K562 (cell line): ENCODE results near the gene POU2F1. TPM values are rescaled to one million over a fixed set of nuclear protein-coding genes. Genes with fewer than 3 reads are reported as not detected.

Experiments used
- ATAC-seq: fragments of 200-7000 bp; cut with Tn5 transposase; 3 replicates; pipeline ENCODE4 v1.9.1; 2020; ENCODE audit warnings: moderate library complexity
- BruUV-seq: library from RNA; stranded (reverse); fragments of 400-500 nt; replicated peaks from 2 replicates; lab custom pipeline; 2021; lab: Mats Ljungman, UMichigan
- CTCF ChIA-PET: fragments of 300-600 bp; formaldehyde crosslinking; extraction: SDS; loops from one replicate; lab custom pipeline; 2021; ENCODE audit warnings: low intra/inter-chr PET ratio; lab: Yijun Ruan, JAX
- POLR2A ChIA-PET: fragments of 300-600, 350-650 bp; sonication (Branson Sonifier 250); formaldehyde crosslinking; extraction: SDS; loops from one replicate; lab custom pipeline; 2021; ENCODE audit warnings: antibody characterized with exemption, inconsistent platforms; lab: Yijun Ruan, JAX
- DNase-seq, 4 experiments: peaks; one replicate each; pipeline versions ENCODE4 v3.0.0 to v3.0.0-alpha.2; 2011 to 2018; ENCODE audit warnings: low spot score in 3 of 4, mixed read lengths in 3 of 4; ENCODE audit errors: extremely low read depth in 1 of 4
- FAIRE-seq: peaks from 2 replicates; lab custom pipeline; 2011; peaks lifted over from hg19 to GRCh38; lab: Jason Lieb, UNC
- H2AFZ ChIP-seq: 2 replicates; pipeline ENCODE4 v1.6.0; 2011; ENCODE audit warnings: low read depth, low read length, control low read depth, inconsistent platforms
- H3K27ac ChIP-seq: fragments of 200-600 bp; 3 replicates; pipeline ENCODE4 v1.8.0; 2011; ENCODE audit warnings: low read depth, mild to moderate bottlenecking, control low read depth, inconsistent platforms, low read length, moderate library complexity, mixed read lengths; ENCODE audit errors: extremely low read depth
- H3K27me3 ChIP-seq, 2 experiments: fragments of 300-600 bp in 1 of 2; 2 replicates in 1 of 2; 3 replicates in 1 of 2; pipeline versions ENCODE4 v1.6.0 to v1.8.0; 2011; ENCODE audit warnings: inconsistent platforms in 2 of 2, low read length in 2 of 2, mild to moderate bottlenecking in 1 of 2, mixed read lengths in 1 of 2, moderate library complexity in 1 of 2; ENCODE audit not compliant: control insufficient read depth in 2 of 2, insufficient read depth in 2 of 2
- H3K36me3 ChIP-seq: fragments of 300-600 bp; 3 replicates; pipeline ENCODE4 v1.8.0; 2011; ENCODE audit warnings: mild to moderate bottlenecking, low read length, inconsistent platforms; ENCODE audit not compliant: control insufficient read depth, insufficient read depth
- H3K4me1 ChIP-seq, 2 experiments: fragments of 200-600 bp in 1 of 2; replicated peaks in 1 of 2; 2 replicates in 1 of 2; 3 replicates in 1 of 2; pipeline versions ENCODE4 v1.5.1 to v1.8.0; 2011; ENCODE audit warnings: inconsistent platforms in 2 of 2, low read length in 2 of 2, mild to moderate bottlenecking in 1 of 2, mixed read lengths in 1 of 2, moderate library complexity in 1 of 2; ENCODE audit not compliant: control insufficient read depth in 2 of 2, insufficient read depth in 2 of 2
- H3K4me2 ChIP-seq: 2 replicates; pipeline ENCODE4 v1.6.1; 2011; ENCODE audit warnings: low read length, control low read depth, inconsistent platforms, mixed read lengths; ENCODE audit not compliant: insufficient read depth
- H3K4me3 ChIP-seq: fragments of 200-600 bp; sonication (generic), shearing (Covaris generic); 2 replicates; pipeline ENCODE4 v1.5.1; 2016; ENCODE audit warnings: control low read depth, inconsistent platforms
- H3K79me2 ChIP-seq: fragments of 200-600 bp; 3 replicates; pipeline ENCODE4 v1.8.0; 2011; ENCODE audit warnings: low read length, inconsistent platforms; ENCODE audit not compliant: control insufficient read depth, insufficient read depth
- H3K9ac ChIP-seq, 2 experiments: 2 replicates each; pipeline versions ENCODE4 v1.6.0 to v1.6.1; 2011; ENCODE audit warnings: low read depth in 2 of 2, low read length in 2 of 2, control low read depth in 1 of 2, inconsistent platforms in 1 of 2, mild to moderate bottlenecking in 1 of 2, mixed read lengths in 1 of 2; ENCODE audit not compliant: insufficient read depth in 1 of 2
- H3K9me1 ChIP-seq: one replicate; pipeline ENCODE4 v1.6.0; 2011; ENCODE audit warnings: inconsistent platforms, mild to moderate bottlenecking, low read length, moderate library complexity; ENCODE audit not compliant: control insufficient read depth, insufficient read depth
- H3K9me3 ChIP-seq: replicated peaks from 2 replicates; pipeline ENCODE4 v1.5.1; 2011; ENCODE audit warnings: low read depth, low read length, inconsistent platforms; ENCODE audit not compliant: control insufficient read depth, insufficient read depth
- H4K20me1 ChIP-seq: replicated peaks from 2 replicates; pipeline ENCODE4 v1.6.1; 2011; ENCODE audit warnings: low read length, inconsistent platforms, mixed read lengths; ENCODE audit not compliant: control insufficient read depth, insufficient read depth
- BCOR ChIP-seq: fragments of 450-650 bp; IDR thresholded peaks from 2 replicates; pipeline ENCODE4 v1.6.1; 2016
- CEBPG ChIP-seq, 3 experiments: fragments of 200-800 bp in 1 of 3; sonication (Bioruptor generic) in 1 of 3; sonication (generic) in 1 of 3; formaldehyde crosslinking in 1 of 3; IDR thresholded peaks in 2 of 3; conservative IDR thresholded peaks in 1 of 3; 2 replicates each; pipeline versions ENCODE4 v1.6.1 to v1.8.0; 2016 to 2022; ENCODE audit warnings: missing compliant biosample characterization in 2 of 3, missing genetic modification characterization in 2 of 3, mild to moderate bottlenecking in 1 of 3, missing genetic modification reagents in 1 of 3
- ESRRB ChIP-seq: fragments of 250-450 bp; sonication (Bioruptor Pico); IDR thresholded peaks from 2 replicates; pipeline ENCODE4 v1.5.0; 2020; ENCODE audit warnings: mild to moderate bottlenecking, moderate library complexity, borderline replicate concordance
- IFI16 ChIP-seq: fragments of 250-450 bp; sonication (Bioruptor Pico); IDR thresholded peaks from 2 replicates; pipeline ENCODE4 v2.1.2; 2022; ENCODE audit warnings: mild to moderate bottlenecking, inconsistent platforms
- MTA2 ChIP-seq: fragments of 450-650 bp; IDR thresholded peaks from 2 replicates; pipeline ENCODE4 v1.6.1; 2016; ENCODE audit warnings: low read depth
- NR3C1 ChIP-seq: sonication (generic); formaldehyde crosslinking; IDR thresholded peaks from 2 replicates; pipeline ENCODE4 v1.8.1; 2022; ENCODE audit warnings: missing genetic modification reagents
- RUNX1 ChIP-seq: sonication (generic); IDR thresholded peaks from 2 replicates; pipeline ENCODE4 v1.6.1; 2016; ENCODE audit warnings: antibody characterized with exemption, low read depth
- SREBF1 ChIP-seq: fragments of 150-350 bp; IDR thresholded peaks from 2 replicates; pipeline ENCODE4 v1.6.1; 2014; ENCODE audit warnings: antibody characterized with exemption, low read depth, low read length, borderline replicate concordance
- TAF7 ChIP-seq: fragments of 450-650 bp; IDR thresholded peaks from 2 replicates; pipeline ENCODE4 v1.6.1; 2016; ENCODE audit warnings: missing genetic modification characterization, missing compliant biosample characterization
- ZNF12 ChIP-seq: sonication (generic); formaldehyde crosslinking; IDR thresholded peaks from 2 replicates; pipeline ENCODE4 v1.4.0; 2020; ENCODE audit warnings: mild to moderate bottlenecking, missing genetic modification reagents
- ZNF184 ChIP-seq: sonication (generic); formaldehyde crosslinking; IDR thresholded peaks from 2 replicates; pipeline ENCODE4 v1.5.0; 2020; ENCODE audit warnings: missing genetic modification reagents
- WGBS: fragments of 100-300 bp; shearing (Covaris generic); methylation state at CpG from one replicate; pipeline ENCODE4 v1.1.6; 2016; ENCODE audit warnings: low coverage, mixed read lengths; ENCODE audit not compliant: insufficient coverage; ENCODE audit errors: missing lambda C conversion rate; 5-methylcytosine and 5-hydroxymethylcytosine counted together
- in situ Hi-C: fragments of 300-500 bp; cut with MboI; formaldehyde crosslinking; loops from 4 replicates; pipeline ENCODE4 v1.15.0; 2018; ENCODE audit warnings: inconsistent platforms, mixed read lengths
- intact Hi-C: fragments of 100-400 bp; cut with micrococcal nuclease; formaldehyde crosslinking; loops from 2 replicates; pipeline ENCODE4 v1.14.2; 2022
- polyA plus RNA-seq, 8 experiments: library from polyadenylated mRNA; depleted of rRNA in 4 of 8; stranded (reverse) in 5 of 8; unstranded in 3 of 8; fragments of >200 nt; fragmentation: Nextera tagmentation in 2 of 8; fragmentation: Illumina TruSeq in 1 of 8; extraction: Ambion mirVana in 2 of 8; extraction: Trizol in 1 of 8; gene quantifications; 2 replicates each; pipeline versions ENCODE4 v1.2.1 to v1.2.3, GENCODE V29; 2011 to 2014; ENCODE audit warnings: inconsistent platforms in 1 of 8, missing spikeins in 1 of 8
- total RNA-seq, 7 experiments: library from RNA; depleted of rRNA in 6 of 7; stranded (reverse); fragments of >200 nt in 6 of 7; fragmentation: Illumina TruSeq in 2 of 7; extraction: Trizol in 2 of 7; gene quantifications; 2 replicates each; pipeline versions ENCODE4 v1.2.1 to v1.2.3, GENCODE V29; 2011 to 2021; ENCODE audit warnings: low replicate concordance in 1 of 7
- TF ChIP-seq, protein P1 (sequence below): sonication (generic); formaldehyde crosslinking; IDR thresholded peaks from 2 replicates; pipeline ENCODE4 v1.8.0; 2022; ENCODE audit warnings: mild to moderate bottlenecking, low read depth, missing genetic modification reagents
- TF ChIP-seq, protein P2 (sequence below): sonication (generic); formaldehyde crosslinking; IDR thresholded peaks from 2 replicates; pipeline ENCODE4 v1.8.0; 2023; ENCODE audit warnings: mild to moderate bottlenecking, missing genetic modification reagents
- TF ChIP-seq, protein P3 (sequence below): sonication (generic); formaldehyde crosslinking; IDR thresholded peaks from 2 replicates; pipeline ENCODE4 v1.8.1; 2023; ENCODE audit warnings: mild to moderate bottlenecking, missing genetic modification reagents

The POU2F1 gene
- total and polyA plus RNA-seq, 9 of the 15 experiments (the other 6 are each of a cell fraction or from before 2014, with no cell fraction given), result 2.6 to 22.3 (median 8.8) TPM

DNA sequence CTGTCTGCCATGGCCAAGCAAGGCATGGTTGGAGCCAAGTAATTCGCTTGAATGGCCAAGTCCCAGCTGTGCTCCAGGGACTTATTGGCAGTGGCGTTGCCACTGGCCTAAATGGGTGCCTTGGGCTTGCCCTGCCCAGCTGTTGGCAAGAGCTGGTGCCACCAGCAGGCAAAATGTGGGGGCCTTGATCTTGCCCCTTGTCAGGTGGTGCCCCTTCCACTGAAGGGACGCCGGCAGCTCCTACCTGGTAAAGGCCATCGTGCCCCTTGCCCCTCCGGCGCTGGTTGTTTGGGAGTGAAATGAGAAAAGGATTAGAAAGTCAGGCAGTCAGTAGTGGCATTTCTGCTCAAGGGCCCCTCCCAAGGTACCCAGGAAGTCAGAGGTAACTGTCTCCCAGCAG is 212.1 kb downstream of the POU2F1 start:
- no peak for TF ChIP-seq IFI16 (CRISPR knock-in tag)
- TF ChIP-seq ESRRB (CRISPR knock-in tag), result no peak
- no peak for TF ChIP-seq NR3C1 (CRISPR knock-in tag)
- TF ChIP-seq SREBF1, result no peak
- TF ChIP-seq BCOR, result no peak
- TF ChIP-seq, protein P1, sequence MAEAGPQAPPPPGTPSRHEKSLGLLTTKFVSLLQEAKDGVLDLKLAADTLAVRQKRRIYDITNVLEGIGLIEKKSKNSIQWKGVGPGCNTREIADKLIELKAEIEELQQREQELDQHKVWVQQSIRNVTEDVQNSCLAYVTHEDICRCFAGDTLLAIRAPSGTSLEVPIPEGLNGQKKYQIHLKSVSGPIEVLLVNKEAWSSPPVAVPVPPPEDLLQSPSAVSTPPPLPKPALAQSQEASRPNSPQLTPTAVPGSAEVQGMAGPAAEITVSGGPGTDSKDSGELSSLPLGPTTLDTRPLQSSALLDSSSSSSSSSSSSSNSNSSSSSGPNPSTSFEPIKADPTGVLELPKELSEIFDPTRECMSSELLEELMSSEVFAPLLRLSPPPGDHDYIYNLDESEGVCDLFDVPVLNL (CRISPR knock-in tag), result no peak
- no peak for TF ChIP-seq CEBPG (CRISPR knock-in tag; IDR thresholded peaks at IDR 0.05)
- TF ChIP-seq CEBPG (tag; conservative IDR thresholded peaks at IDR 0.05 in 1 of 2, IDR thresholded peaks at IDR 0.05 in 1 of 2), result no peak
- no peak for TF ChIP-seq TAF7 (tag)
- TF ChIP-seq, protein P2, sequence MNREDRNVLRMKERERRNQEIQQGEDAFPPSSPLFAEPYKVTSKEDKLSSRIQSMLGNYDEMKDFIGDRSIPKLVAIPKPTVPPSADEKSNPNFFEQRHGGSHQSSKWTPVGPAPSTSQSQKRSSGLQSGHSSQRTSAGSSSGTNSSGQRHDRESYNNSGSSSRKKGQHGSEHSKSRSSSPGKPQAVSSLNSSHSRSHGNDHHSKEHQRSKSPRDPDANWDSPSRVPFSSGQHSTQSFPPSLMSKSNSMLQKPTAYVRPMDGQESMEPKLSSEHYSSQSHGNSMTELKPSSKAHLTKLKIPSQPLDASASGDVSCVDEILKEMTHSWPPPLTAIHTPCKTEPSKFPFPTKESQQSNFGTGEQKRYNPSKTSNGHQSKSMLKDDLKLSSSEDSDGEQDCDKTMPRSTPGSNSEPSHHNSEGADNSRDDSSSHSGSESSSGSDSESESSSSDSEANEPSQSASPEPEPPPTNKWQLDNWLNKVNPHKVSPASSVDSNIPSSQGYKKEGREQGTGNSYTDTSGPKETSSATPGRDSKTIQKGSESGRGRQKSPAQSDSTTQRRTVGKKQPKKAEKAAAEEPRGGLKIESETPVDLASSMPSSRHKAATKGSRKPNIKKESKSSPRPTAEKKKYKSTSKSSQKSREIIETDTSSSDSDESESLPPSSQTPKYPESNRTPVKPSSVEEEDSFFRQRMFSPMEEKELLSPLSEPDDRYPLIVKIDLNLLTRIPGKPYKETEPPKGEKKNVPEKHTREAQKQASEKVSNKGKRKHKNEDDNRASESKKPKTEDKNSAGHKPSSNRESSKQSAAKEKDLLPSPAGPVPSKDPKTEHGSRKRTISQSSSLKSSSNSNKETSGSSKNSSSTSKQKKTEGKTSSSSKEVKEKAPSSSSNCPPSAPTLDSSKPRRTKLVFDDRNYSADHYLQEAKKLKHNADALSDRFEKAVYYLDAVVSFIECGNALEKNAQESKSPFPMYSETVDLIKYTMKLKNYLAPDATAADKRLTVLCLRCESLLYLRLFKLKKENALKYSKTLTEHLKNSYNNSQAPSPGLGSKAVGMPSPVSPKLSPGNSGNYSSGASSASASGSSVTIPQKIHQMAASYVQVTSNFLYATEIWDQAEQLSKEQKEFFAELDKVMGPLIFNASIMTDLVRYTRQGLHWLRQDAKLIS (CRISPR knock-in tag), result no peak
- TF ChIP-seq RUNX1, result no peak
- TF ChIP-seq, protein P3, sequence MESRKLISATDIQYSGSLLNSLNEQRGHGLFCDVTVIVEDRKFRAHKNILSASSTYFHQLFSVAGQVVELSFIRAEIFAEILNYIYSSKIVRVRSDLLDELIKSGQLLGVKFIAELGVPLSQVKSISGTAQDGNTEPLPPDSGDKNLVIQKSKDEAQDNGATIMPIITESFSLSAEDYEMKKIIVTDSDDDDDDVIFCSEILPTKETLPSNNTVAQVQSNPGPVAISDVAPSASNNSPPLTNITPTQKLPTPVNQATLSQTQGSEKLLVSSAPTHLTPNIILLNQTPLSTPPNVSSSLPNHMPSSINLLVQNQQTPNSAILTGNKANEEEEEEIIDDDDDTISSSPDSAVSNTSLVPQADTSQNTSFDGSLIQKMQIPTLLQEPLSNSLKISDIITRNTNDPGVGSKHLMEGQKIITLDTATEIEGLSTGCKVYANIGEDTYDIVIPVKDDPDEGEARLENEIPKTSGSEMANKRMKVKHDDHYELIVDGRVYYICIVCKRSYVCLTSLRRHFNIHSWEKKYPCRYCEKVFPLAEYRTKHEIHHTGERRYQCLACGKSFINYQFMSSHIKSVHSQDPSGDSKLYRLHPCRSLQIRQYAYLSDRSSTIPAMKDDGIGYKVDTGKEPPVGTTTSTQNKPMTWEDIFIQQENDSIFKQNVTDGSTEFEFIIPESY, result no peak
- no peak for TF ChIP-seq ZNF184 (CRISPR knock-in tag)
- no peak for TF ChIP-seq MTA2
- TF ChIP-seq ZNF12 (CRISPR knock-in tag), result no peak
- Histone ChIP-seq H3K79me2 (no peaks in the 10 kb centered on the region), H3K27me3 (no peaks in the 10 kb centered on the region), H2AFZ (no peak overlapping the region), H3K27ac (no peak overlapping the region), H3K9ac (peak overlapping the region in 1 of 2 experiments; percentile 46; a peak in 1 of 4 replicates), H4K20me1 (no peaks in the 10 kb centered on the region), H3K4me3 (no peak overlapping the region), H3K4me1 (peaks cover 0 to 8% of the 10 kb centered on the region in 2 experiments; a peak in 3 of 5 replicates), H3K9me3 (no peaks in the 10 kb centered on the region), H3K9me1 (no peaks in the 10 kb centered on the region), H3K4me2 (no peak overlapping the region), H3K36me3 (no peaks in the 10 kb centered on the region)
- intact Hi-C loops, result no loop called here
- BruUV-seq, result no TSS peak
- DNase-seq (no peak), FAIRE-seq (no peak), ATAC-seq (no peak)
- WGBS, result 52% methylated on average over 7 of the region's 7 CpGs
- POLR2A ChIA-PET, result interaction anchor here (0.6 to 1.2 kb wide), 5 partner anchors 8 to 336 kb away, joined by 3 to 6 read pairs (median 4); no protein-coding TSS in a partner anchor
- CTCF ChIA-PET, result no interaction called here
- in situ Hi-C loops, result no loop called here
